T-helper 9 cell (primary cell): ENCODE data around the gene ZNF207.
A peak's percentile ranks its signal among the peaks of the same experiment; 100 is the strongest.
"Not testable (repeated sequence)": the region's sequence is repeated elsewhere in the genome, so short reads cannot be mapped to it uniquely, and the experiment has no call there.

ENCODE experiments used
- DNase-seq: peaks from one replicate; pipeline ENCODE4 v3.0.0-alpha.2; 2020

Gene ZNF207

DNA sequence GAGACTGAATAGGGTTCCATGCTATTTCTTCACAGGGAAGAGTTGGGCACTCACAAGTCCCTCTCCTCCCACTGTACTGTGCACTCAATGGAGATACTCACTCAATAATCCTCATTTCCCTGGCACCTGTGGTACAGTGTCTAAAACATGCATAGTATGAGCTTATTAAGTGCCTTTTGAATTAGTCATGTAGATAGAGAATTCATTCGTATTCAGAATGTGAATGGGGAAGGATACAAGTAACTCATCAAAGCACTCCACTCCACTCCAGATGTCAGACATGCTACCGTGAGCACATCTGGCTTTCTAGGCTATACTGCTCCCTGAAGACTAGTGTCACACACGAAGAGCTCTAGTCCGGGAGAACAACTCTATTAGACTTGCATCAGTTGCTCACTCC, 14.3 kb upstream of the ZNF207 start:
- DNase-seq: no peak

DNA sequence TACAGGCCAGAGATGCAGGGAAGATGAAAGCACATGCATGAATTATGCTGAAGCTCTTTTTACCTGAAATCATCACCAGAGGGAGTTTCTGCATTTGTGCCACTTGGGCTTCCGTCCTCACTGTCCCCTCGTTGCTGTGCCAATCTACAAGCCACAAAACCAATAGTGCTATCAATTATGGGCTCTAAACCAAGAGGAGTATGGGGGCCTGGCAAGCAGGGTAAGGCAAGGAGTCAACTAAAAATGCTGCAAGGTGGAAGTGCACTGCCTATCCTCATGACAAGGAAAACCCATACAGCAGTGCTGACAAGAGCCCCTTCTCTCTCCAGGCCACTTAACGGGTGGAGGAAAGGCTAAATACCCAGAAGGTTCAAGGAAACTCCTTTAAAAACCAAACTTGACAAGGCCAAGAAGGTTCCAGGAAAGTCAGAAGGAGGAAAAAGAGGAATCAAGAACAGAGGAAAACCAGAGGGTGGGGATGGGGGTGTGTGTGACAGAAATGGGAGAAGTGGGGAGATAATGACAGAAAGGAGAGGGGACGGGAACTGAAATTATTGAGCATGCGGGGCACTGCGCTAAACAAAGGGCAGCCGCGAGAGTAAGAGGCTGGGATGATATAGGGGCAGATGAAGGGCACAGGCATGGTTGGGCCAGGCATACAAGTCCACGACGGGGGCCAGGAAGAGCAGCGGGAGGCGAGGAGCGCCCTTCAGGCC, 8.7 kb upstream of the ZNF207 start:
- DNase-seq: peak; percentile 30

DNA sequence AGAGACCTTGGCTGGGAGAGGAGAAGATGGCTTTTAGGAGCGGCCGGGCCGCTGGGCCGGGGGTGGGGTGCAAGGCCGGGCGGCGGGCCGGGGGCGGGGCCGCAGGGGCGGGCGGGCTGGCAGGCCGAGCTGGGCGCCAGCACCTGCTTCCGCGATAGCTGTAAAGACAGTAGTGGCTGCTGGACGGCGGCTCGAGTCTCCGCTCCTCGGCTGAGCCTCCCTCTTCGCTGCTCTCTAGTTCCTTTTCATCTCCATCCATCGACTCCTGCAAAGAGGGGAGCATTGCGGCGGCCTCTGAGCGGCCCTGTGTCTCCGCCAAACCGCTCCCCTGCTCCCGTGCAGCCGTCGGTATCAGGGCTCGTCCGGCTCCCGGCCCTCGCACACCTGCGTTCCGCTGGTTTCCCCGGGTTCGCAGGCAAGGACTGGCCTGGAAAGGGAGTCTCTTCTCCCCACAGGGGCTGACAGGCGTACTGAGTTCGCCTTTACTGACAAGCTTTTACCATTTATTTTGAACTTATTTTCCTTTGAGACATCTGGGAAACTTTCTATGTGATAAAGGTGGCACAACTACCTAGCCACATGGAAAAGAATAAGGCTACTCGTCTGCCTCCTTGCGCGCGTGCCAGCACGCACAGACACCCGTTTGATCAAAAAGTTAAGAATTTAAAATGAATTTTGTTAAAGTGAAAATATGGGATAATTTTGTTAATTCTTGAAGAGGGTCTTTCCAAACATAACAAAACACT, 7.9 kb upstream of the ZNF207 start, which contains the start of gene C17orf75:
C17orf75 (minus strand) TSS at position 317 of the 746 bp plus-strand sequence; CDS start at position 283, 34 bp downstream.
- peak; percentile 60 for DNase-seq

GRCh38 chr17:32342603-32343325, 7.2 kb upstream of the ZNF207 start:
- DNase-seq: no peak

GRCh38 chr17:32345951-32346600, 3.9 kb upstream of the ZNF207 start:
- no peak for DNase-seq

DNA sequence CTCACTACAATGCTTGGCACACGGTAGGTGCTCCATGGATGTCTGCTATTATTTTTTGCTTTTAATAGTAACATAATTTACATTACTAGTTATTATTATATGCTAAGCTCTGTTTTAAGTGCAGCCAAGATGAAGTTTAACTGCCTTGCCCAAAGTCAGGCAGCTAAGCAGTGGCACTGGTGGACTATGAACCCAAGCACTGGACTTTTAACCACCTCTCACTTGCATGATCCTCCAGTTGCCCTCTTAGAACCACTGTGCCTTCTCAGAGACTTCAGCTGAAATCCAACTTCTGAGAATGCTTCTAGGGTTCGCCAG, 1.5 kb upstream of the ZNF207 start:
- no peak for DNase-seq

- DNase-seq: no peak
Measured at GRCh38 chr17:32349503-32349853, 479 bp upstream of the ZNF207 start.

GRCh38 chr17:32350666-32351418, 885 bp downstream of the ZNF207 start:
- peak; percentile 22 for DNase-seq

GRCh38 chr17:32352734-32353133, 2.8 kb downstream of the ZNF207 start:
- not testable (repeated sequence) for DNase-seq

DNA sequence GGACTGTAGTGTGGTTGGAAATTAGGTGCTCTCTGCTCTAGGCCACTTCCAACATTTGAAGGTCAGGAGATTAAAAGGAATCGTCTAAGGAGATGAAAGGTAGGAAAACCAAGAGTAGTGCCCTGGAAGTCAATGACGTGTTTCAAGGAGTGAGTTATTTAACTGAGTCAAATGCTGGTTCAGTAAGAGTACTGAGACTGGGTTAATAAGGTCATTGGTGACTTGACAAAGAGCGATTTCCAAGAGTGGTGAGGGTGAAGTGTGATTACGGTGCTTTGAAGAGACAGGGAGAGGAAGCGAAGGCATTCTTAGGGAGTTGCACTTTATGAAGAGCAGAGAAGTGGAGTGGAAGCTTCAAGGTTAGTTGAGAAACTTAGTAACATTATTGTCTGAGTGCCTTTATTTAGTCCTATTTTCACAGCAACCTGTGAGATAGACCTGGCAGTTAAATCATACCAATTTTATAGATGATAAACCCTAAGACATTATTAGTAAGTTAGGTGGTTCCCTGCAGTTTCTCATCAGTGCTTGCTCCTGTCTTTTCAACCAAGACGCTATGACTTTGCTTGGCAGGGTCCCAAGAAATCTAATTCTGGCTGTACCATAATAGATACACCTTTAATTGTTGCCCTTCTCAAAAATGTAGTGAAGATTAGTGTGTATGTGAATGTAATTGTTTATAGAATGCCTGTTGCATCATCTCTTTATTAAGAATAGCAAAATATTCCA, 5.9 kb downstream of the ZNF207 start:
- DNase-seq: no peak

- DNase-seq: no peak
Measured at GRCh38 chr17:32356378-32356743, 6.4 kb downstream of the ZNF207 start.

- no peak for DNase-seq
Measured at GRCh38 chr17:32356750-32357149, 6.8 kb downstream of the ZNF207 start.

GRCh38 chr17:32357615-32358014, 7.7 kb downstream of the ZNF207 start:
- DNase-seq: no peak

- no peak for DNase-seq
Measured at GRCh38 chr17:32361270-32361669, 11.3 kb downstream of the ZNF207 start.

GRCh38 chr17:32370426-32370825, 20.5 kb downstream of the ZNF207 start:
- DNase-seq: no peak

DNA sequence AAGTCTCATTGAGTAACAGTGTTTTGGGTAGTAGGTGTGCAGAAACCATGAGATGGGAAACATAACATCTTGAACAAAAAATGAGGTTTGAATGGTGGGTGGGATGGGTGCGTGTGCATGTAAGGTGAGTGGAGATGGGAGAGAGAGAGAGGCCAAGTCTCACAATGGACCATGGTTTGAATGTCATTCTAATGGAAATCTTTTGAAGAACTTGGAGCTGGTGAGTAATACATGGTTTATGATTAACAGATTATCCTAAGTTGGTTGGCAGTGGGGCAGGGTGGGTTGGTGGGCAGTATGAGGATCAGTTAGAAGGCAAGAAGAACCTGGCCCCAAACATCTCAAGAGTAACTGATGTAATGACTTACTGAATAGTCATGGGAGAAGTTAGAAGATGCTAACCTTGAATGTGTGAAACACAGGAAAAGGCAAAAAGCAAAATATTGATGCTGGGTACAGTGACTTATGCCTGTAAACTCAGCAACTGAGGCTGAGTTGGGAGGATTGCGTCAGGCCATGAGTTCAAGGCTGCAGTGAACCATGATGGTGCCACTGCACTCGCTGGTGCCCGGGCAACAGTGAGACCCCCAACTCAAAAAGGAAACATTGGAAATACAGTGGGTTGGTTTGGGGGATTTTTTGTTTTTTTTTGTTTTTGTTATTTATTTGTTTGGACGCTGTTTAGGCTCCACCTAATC, 32.7 kb downstream of the ZNF207 start:
- DNase-seq: no peak

DNA sequence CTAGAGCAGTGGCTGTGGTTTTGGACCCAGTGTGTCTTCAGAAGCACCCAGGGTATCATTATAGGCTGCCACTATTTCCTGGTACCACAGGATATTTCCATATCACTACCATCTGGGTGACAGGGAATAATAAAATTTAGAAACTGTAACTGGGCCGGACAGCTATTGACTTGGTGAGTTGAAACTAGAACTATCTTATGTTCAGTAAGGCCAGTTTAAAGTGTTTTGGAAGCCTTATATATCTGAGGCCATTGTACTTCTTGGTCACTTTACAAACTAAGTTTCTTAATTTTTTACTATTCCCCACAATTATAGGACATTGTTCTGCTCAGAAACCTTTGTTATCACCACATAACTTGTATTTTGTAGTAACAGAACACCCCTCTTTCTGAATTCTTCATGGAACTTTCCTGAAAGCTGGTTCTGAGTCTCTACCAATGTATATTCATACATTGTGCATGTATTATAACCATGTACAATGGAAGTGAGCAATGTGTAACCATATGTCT, 34.0 kb downstream of the ZNF207 start:
- no peak for DNase-seq

DNA sequence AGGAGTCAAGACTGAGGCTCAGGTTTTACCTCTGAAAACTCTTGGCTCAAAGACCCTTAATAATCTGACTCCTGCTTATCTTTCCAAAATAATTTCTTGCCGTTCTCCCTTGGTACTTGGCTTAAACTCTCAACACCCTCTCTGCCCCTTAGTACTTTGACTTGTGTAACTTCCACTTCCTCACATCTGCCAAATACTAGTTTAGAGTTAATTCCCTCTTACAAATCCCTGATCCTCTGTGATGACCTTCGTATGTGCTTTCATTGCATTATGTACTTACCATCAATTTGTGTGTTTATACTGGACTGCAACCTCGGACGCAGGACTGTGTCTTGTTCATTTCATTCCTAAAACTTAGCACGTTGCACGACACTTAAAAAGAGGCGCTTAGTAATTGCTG, 35.2 kb downstream of the ZNF207 start:
- DNase-seq: no peak

DNA sequence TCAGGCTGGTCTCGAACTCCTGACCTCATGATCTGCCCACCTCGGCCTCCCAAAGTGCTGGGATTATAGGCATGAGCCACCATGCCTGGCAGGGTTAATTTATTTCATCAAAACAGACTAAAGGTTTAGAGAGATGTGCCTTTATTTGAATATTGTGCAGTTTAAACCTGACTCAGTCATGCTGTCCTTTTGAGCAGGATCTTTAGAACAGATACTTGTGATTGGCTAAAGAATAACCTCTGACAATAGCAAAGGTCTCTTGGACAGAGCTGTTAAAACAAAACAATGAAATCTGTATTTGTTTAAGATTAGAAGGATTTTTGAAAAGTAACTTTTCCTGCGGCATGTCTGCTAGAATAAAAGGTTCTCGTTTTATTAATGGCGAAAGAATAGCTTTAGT, 36.0 kb downstream of the ZNF207 start:
- DNase-seq: no peak

- DNase-seq: no peak
Measured at GRCh38 chr17:32386844-32387243, 36.9 kb downstream of the ZNF207 start.

GRCh38 chr17:32388128-32388527, 38.2 kb downstream of the ZNF207 start:
- not testable (repeated sequence) for DNase-seq
